ENCODE measurements around the gene PRKCA.

The PRKCA gene

GRCh38 chr17:66805567-66805966 is 503.2 kb downstream of the PRKCA start:
- no peak overlapping the region for H2AK5ac ChIP-seq (ENCODE audit: low read length)
- no peak overlapping the region for H2BK12ac ChIP-seq (ENCODE audit: low read length)
- no peak overlapping the region for H3K9ac ChIP-seq (ENCODE audit: low read length)
- H4K12ac ChIP-seq (ENCODE audit: low read depth, low read length): no peak overlapping the region
- no peak overlapping the region for H3K18ac ChIP-seq (ENCODE audit: low read length)
- no peaks in the 10 kb centered on the region for H3K4me1 ChIP-seq (ENCODE audit: control insufficient read depth in 1 of 2, insufficient read depth in 2 of 2, low read length in 2 of 2)
- H3K23ac ChIP-seq (ENCODE audit: low read length): no peak overlapping the region
- no peak overlapping the region for H4K91ac ChIP-seq (ENCODE audit: low read depth, low read length)
- H3K79me1 ChIP-seq (ENCODE audit: low read length): no peaks in the 10 kb centered on the region
- no peak for DNase-seq
- no CpG with 5 or more reads among the region's 10 CpGs for WGBS (ENCODE audit: extremely low coverage, insufficient coverage, insufficient read length)
- no peak overlapping the region for H4K8ac ChIP-seq (ENCODE audit: low read depth, low read length)
- peaks cover 2% of the 10 kb centered on the region for H3K9me3 ChIP-seq (ENCODE audit: insufficient read depth, low read depth, low read length)
- no peak overlapping the region for H2BK120ac ChIP-seq (ENCODE audit: insufficient read depth, low read length, poor library complexity)
- no peaks in the 10 kb centered on the region for H3K27me3 ChIP-seq (ENCODE audit: insufficient read depth, low read length)
- H3K79me2 ChIP-seq (ENCODE audit: control insufficient read depth, insufficient read depth, low read length, poor library complexity): no peaks in the 10 kb centered on the region
- no peak overlapping the region for H3K14ac ChIP-seq (ENCODE audit: low read length)
- no peak overlapping the region for H3K27ac ChIP-seq (ENCODE audit: low read depth, low read length)
- no peak overlapping the region for H3K4me3 ChIP-seq (ENCODE audit: low read depth, low read length)
- H3K36me3 ChIP-seq (ENCODE audit: control insufficient read depth in 1 of 2, insufficient read depth in 2 of 2, low read length in 2 of 2): no peaks in the 10 kb centered on the region
- no peak overlapping the region for H2BK5ac ChIP-seq (ENCODE audit: low read depth, low read length, poor library complexity)
- no peak overlapping the region for H3K4ac ChIP-seq (ENCODE audit: low read depth, low read length)
- no peak overlapping the region for H2AFZ ChIP-seq (ENCODE audit: insufficient read depth, low read length, poor library complexity)
- H3K4me2 ChIP-seq (ENCODE audit: low read length): no peak overlapping the region

- H2BK5ac ChIP-seq (ENCODE audit: low read depth, low read length, poor library complexity): no peak overlapping the region
- H4K12ac ChIP-seq (ENCODE audit: low read depth, low read length): no peak overlapping the region
- no peak for DNase-seq
- no peak overlapping the region for H2BK12ac ChIP-seq (ENCODE audit: low read length)
- no peaks in the 10 kb centered on the region for H3K36me3 ChIP-seq (ENCODE audit: control insufficient read depth in 1 of 2, insufficient read depth in 2 of 2, low read length in 2 of 2)
- no CpG with 5 or more reads among the region's 10 CpGs for whole genome bisulfite sequencing (ENCODE audit: extremely low coverage, insufficient coverage, insufficient read length)
- no peak overlapping the region for H3K4ac ChIP-seq (ENCODE audit: low read depth, low read length)
- no peak overlapping the region for H2BK120ac ChIP-seq (ENCODE audit: insufficient read depth, low read length, poor library complexity)
- no peak overlapping the region for H4K8ac ChIP-seq (ENCODE audit: low read depth, low read length)
- no peak overlapping the region for H3K18ac ChIP-seq (ENCODE audit: low read length)
- H3K4me2 ChIP-seq (ENCODE audit: low read length): no peak overlapping the region
- H2AFZ ChIP-seq (ENCODE audit: insufficient read depth, low read length, poor library complexity): no peak overlapping the region
- H3K79me1 ChIP-seq (ENCODE audit: low read length): no peaks in the 10 kb centered on the region
- H3K14ac ChIP-seq (ENCODE audit: low read length): no peak overlapping the region
- H3K4me1 ChIP-seq (ENCODE audit: control insufficient read depth in 1 of 2, insufficient read depth in 2 of 2, low read length in 2 of 2): no peaks in the 10 kb centered on the region
- no peak overlapping the region for H2AK5ac ChIP-seq (ENCODE audit: low read length)
- H3K79me2 ChIP-seq (ENCODE audit: control insufficient read depth, insufficient read depth, low read length, poor library complexity): no peaks in the 10 kb centered on the region
- H4K91ac ChIP-seq (ENCODE audit: low read depth, low read length): no peak overlapping the region
- H3K9ac ChIP-seq (ENCODE audit: low read length): no peak overlapping the region
- H3K23ac ChIP-seq (ENCODE audit: low read length): no peak overlapping the region
- H3K9me3 ChIP-seq (ENCODE audit: insufficient read depth, low read depth, low read length): peaks cover 2% of the 10 kb centered on the region
- H3K4me3 ChIP-seq (ENCODE audit: low read depth, low read length): no peak overlapping the region
- H3K27ac ChIP-seq (ENCODE audit: low read depth, low read length): no peak overlapping the region
- no peaks in the 10 kb centered on the region for H3K27me3 ChIP-seq (ENCODE audit: insufficient read depth, low read length)
These were observed 504.8 kb downstream of the PRKCA start for GRCh38 chr17:66807182-66807581.

GRCh38 chr17:66809408-66809807 is 507.0 kb downstream of the PRKCA start:
- Histone ChIP-seq H3K27ac (ENCODE audit: low read depth, low read length) (no peak overlapping the region), H2BK120ac (ENCODE audit: insufficient read depth, low read length, poor library complexity) (no peak overlapping the region), H3K79me1 (ENCODE audit: low read length) (no peaks in the 10 kb centered on the region), H4K8ac (ENCODE audit: low read depth, low read length) (no peak overlapping the region), H3K79me2 (ENCODE audit: control insufficient read depth, insufficient read depth, low read length, poor library complexity) (no peaks in the 10 kb centered on the region), H3K9ac (ENCODE audit: low read length) (no peak overlapping the region), H3K23ac (ENCODE audit: low read length) (no peak overlapping the region), H3K4me1 (ENCODE audit: control insufficient read depth in 1 of 2, insufficient read depth in 2 of 2, low read length in 2 of 2) (no peaks in the 10 kb centered on the region), H4K91ac (ENCODE audit: low read depth, low read length) (no peak overlapping the region), H4K12ac (ENCODE audit: low read depth, low read length) (no peak overlapping the region), H2BK5ac (ENCODE audit: low read depth, low read length, poor library complexity) (no peak overlapping the region), H2AFZ (ENCODE audit: insufficient read depth, low read length, poor library complexity) (no peak overlapping the region), H3K4me2 (ENCODE audit: low read length) (no peak overlapping the region), H3K36me3 (ENCODE audit: control insufficient read depth in 1 of 2, insufficient read depth in 2 of 2, low read length in 2 of 2) (no peaks in the 10 kb centered on the region), H3K4me3 (ENCODE audit: low read depth, low read length) (no peak overlapping the region), H3K27me3 (ENCODE audit: insufficient read depth, low read length) (no peaks in the 10 kb centered on the region), H3K14ac (ENCODE audit: low read length) (no peak overlapping the region), H3K9me3 (ENCODE audit: insufficient read depth, low read depth, low read length) (peaks cover 2% of the 10 kb centered on the region), H3K18ac (ENCODE audit: low read length) (no peak overlapping the region), H2AK5ac (ENCODE audit: low read length) (no peak overlapping the region), H3K4ac (ENCODE audit: low read depth, low read length) (no peak overlapping the region), H2BK12ac (ENCODE audit: low read length) (no peak overlapping the region)
- DNase-seq: no peak
- no CpG with 5 or more reads among the region's 5 CpGs for WGBS (ENCODE audit: extremely low coverage, insufficient coverage, insufficient read length)

- H3K4me2 ChIP-seq (ENCODE audit: low read length): no peak overlapping the region
- H3K4me3 ChIP-seq (ENCODE audit: low read depth, low read length): no peak overlapping the region
- no peak overlapping the region for H3K14ac ChIP-seq (ENCODE audit: low read length)
- no peaks in the 10 kb centered on the region for H3K79me1 ChIP-seq (ENCODE audit: low read length)
- no peak overlapping the region for H3K27ac ChIP-seq (ENCODE audit: low read depth, low read length)
- no peak overlapping the region for H3K4ac ChIP-seq (ENCODE audit: low read depth, low read length)
- no peaks in the 10 kb centered on the region for H3K27me3 ChIP-seq (ENCODE audit: insufficient read depth, low read length)
- no peak overlapping the region for H4K12ac ChIP-seq (ENCODE audit: low read depth, low read length)
- no peak overlapping the region for H2BK12ac ChIP-seq (ENCODE audit: low read length)
- no peak overlapping the region for H2BK5ac ChIP-seq (ENCODE audit: low read depth, low read length, poor library complexity)
- peaks cover 2% of the 10 kb centered on the region for H3K9me3 ChIP-seq (ENCODE audit: insufficient read depth, low read depth, low read length)
- H3K36me3 ChIP-seq (ENCODE audit: control insufficient read depth in 1 of 2, insufficient read depth in 2 of 2, low read length in 2 of 2): no peaks in the 10 kb centered on the region
- DNase-seq: no peak
- no peak overlapping the region for H2AK5ac ChIP-seq (ENCODE audit: low read length)
- H2BK120ac ChIP-seq (ENCODE audit: insufficient read depth, low read length, poor library complexity): no peak overlapping the region
- H3K23ac ChIP-seq (ENCODE audit: low read length): no peak overlapping the region
- H3K79me2 ChIP-seq (ENCODE audit: control insufficient read depth, insufficient read depth, low read length, poor library complexity): no peaks in the 10 kb centered on the region
- no peak overlapping the region for H2AFZ ChIP-seq (ENCODE audit: insufficient read depth, low read length, poor library complexity)
- H3K18ac ChIP-seq (ENCODE audit: low read length): no peak overlapping the region
- no peaks in the 10 kb centered on the region for H3K4me1 ChIP-seq (ENCODE audit: control insufficient read depth in 1 of 2, insufficient read depth in 2 of 2, low read length in 2 of 2)
- no peak overlapping the region for H3K9ac ChIP-seq (ENCODE audit: low read length)
- WGBS (ENCODE audit: extremely low coverage, insufficient coverage, insufficient read length): no CpG with 5 or more reads among the region's 12 CpGs
- no peak overlapping the region for H4K91ac ChIP-seq (ENCODE audit: low read depth, low read length)
- H4K8ac ChIP-seq (ENCODE audit: low read depth, low read length): no peak overlapping the region
These were observed 508.7 kb downstream of the PRKCA start for GRCh38 chr17:66810951-66811682.

Measured in trophoblast cell (in vitro differentiated cells and primary cell).